Body of pancreas (tissue), 4 donors: ENCODE data around the gene ADH1C. TPM values are rescaled to one million over a fixed set of nuclear protein-coding genes. Genes with fewer than 3 reads are reported as not detected.
A peak's percentile ranks its signal among the peaks of the same experiment; 100 is the strongest.
"Not testable (repeated sequence)": the region's sequence is repeated elsewhere in the genome, so short reads cannot be mapped to it uniquely, and the experiment has no call there.

Experiments
- ATAC-seq: fragments of 150-250 bp; one replicate; pipeline ENCODE4 v1.9.1; 2016
- DNase-seq, 4 donors: peaks; one replicate each; pipeline ENCODE4 v3.0.0-alpha.2; 2019
- H3K27ac ChIP-seq, 4 donors: fragments of 200-600 bp; sonication (generic); 1 replicate in 3 of 4; 2 replicates in 1 of 4; pipeline versions ENCODE4 v1.5.1 to v1.6.1; 2016 to 2019; ENCODE audit warnings: mild to moderate bottlenecking in 1 of 4, mixed read lengths in 1 of 4, moderate library complexity in 1 of 4
- H3K27me3 ChIP-seq, 2 donors: fragments of 200-600 bp; sonication (generic); one replicate each; pipeline ENCODE4 v1.6.0; 2016; ENCODE audit warnings: mild to moderate bottlenecking in 1 of 2
- H3K36me3 ChIP-seq, 2 donors: fragments of 200-600 bp; sonication (generic); replicated peaks in 1 of 2; 2 replicates each; pipeline ENCODE4 v1.5.1; 2016; ENCODE audit warnings: low read depth in 2 of 2; ENCODE audit not compliant: insufficient read depth in 1 of 2
- H3K4me1 ChIP-seq: fragments of 200-600 bp; sonication (generic); one replicate; pipeline ENCODE4 v1.6.0; 2016
- H3K4me3 ChIP-seq, 2 donors: fragments of 200-600 bp; sonication (generic); 1 replicate in 1 of 2; 2 replicates in 1 of 2; pipeline ENCODE4 v1.5.1; 2016 to 2019
- H3K9me3 ChIP-seq, 3 donors: fragments of 200-600 bp; sonication (generic); 1 replicate in 2 of 3; 2 replicates in 1 of 3; pipeline ENCODE4 v1.5.1; 2016
- POLR2A ChIP-seq, 3 donors: fragments of 450-650 bp; IDR thresholded peaks; one replicate each; pipeline ENCODE4 v1.6.1; 2016; ENCODE audit warnings: antibody characterized with exemption in 3 of 3, mild to moderate bottlenecking in 2 of 3
- WGBS, 2 donors: methylation state at CpG; one replicate each; pipeline ENCODE4 v1.1.5; 2017; 5-methylcytosine and 5-hydroxymethylcytosine counted together
- intact Hi-C: fragments of 100-400 bp; cut with DNase I; formaldehyde crosslinking; loops from one replicate; pipeline ENCODE4 v1.15.1; 2023
- total RNA-seq, 2 donors: library from RNA; depleted of rRNA; stranded (reverse); fragments of >200 nt; gene quantifications; one replicate each; pipeline ENCODE4 v1.1.0, GENCODE V29; 2016
- TF ChIP-seq, protein P1 (sequence below), 7 experiments: fragments of 450-650 bp in 4 of 7; fragments of 200-600 bp in 3 of 7; sonication (generic) in 3 of 7; IDR thresholded peaks; one replicate each; pipeline ENCODE4 v1.5.1; 2016 to 2019; ENCODE audit warnings: antibody characterized with exemption in 7 of 7

Gene ADH1C
- total RNA-seq, 2 donors from 2014 or later, result 10.9 to 38.9 TPM

DNA sequence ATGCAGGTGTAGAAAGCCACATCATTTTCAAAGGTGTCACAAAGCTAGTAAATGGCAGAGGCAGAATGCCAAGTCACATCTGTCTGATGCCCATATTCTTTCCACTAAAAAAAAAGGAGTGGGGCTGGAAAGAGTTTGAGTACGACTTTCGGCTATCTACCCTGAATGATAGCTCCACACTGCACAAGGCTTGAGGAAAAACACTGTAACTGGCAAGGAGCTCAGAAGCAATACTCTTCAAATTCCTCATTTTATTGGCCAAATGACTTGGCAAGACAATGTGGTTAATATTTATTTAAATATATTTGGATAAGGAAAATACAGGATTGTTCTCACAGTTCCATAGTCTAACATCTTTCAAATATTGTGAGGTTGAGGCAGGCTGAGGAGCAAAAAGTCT is 5.4 kb upstream of the ADH1C start:
- no peak overlapping the region for H3K27ac ChIP-seq
- DNase-seq (peak in 3 of 4 donors; percentile 10 to 20 (median 15)), ATAC-seq (no peak)
- no peak overlapping the region for H3K4me3 ChIP-seq
- H3K36me3 ChIP-seq, result no peaks in the 10 kb centered on the region
- peaks cover 18% of the 10 kb centered on the region for H3K4me1 ChIP-seq
- intact Hi-C loops, result no loop called here
- 19 to 24% methylated on average over 2 of the region's 2 CpGs for WGBS, 2 donors
- TF ChIP-seq, protein P1, sequence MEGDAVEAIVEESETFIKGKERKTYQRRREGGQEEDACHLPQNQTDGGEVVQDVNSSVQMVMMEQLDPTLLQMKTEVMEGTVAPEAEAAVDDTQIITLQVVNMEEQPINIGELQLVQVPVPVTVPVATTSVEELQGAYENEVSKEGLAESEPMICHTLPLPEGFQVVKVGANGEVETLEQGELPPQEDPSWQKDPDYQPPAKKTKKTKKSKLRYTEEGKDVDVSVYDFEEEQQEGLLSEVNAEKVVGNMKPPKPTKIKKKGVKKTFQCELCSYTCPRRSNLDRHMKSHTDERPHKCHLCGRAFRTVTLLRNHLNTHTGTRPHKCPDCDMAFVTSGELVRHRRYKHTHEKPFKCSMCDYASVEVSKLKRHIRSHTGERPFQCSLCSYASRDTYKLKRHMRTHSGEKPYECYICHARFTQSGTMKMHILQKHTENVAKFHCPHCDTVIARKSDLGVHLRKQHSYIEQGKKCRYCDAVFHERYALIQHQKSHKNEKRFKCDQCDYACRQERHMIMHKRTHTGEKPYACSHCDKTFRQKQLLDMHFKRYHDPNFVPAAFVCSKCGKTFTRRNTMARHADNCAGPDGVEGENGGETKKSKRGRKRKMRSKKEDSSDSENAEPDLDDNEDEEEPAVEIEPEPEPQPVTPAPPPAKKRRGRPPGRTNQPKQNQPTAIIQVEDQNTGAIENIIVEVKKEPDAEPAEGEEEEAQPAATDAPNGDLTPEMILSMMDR (IDR thresholded peaks at IDR 0.05), result no peak
- no peak for TF ChIP-seq POLR2A (IDR thresholded peaks at IDR 0.05)
- no peaks in the 10 kb centered on the region for H3K27me3 ChIP-seq
- H3K9me3 ChIP-seq, result no peaks in the 10 kb centered on the region

DNA sequence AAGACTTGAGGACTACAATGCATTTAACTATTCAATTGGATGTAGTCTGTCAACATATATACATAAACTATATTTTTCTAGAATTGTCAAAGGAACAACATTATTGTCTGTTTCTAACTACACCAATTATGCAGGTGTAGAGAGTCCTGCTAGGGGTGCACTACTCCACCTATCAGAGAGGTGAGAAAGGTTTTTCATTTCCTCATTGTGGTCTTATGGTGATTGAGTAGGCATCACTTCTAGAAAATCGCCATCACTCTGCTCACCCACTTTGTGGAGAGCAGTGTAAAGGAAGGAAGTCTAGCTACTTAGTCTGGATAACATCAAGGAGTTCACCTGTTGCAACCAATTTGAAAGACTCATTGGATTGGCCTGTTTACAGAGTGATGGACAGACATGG is 4.4 kb upstream of the ADH1C start:
- Histone ChIP-seq H3K27me3 (no peaks in the 10 kb centered on the region), H3K27ac (no peak overlapping the region), H3K4me1 (peaks cover 22% of the 10 kb centered on the region), H3K4me3 (no peak overlapping the region), H3K9me3 (no peaks in the 10 kb centered on the region), H3K36me3 (no peaks in the 10 kb centered on the region)
- TF ChIP-seq, protein P1 (IDR thresholded peaks at IDR 0.05), result no peak
- TF ChIP-seq POLR2A (IDR thresholded peaks at IDR 0.05), result no peak
- ATAC-seq (no peak), DNase-seq (no peak)
- WGBS, 2 donors, result 88 to 95% methylated on average over 1 of the region's 1 CpG
- intact Hi-C loops, result no loop called here

DNA sequence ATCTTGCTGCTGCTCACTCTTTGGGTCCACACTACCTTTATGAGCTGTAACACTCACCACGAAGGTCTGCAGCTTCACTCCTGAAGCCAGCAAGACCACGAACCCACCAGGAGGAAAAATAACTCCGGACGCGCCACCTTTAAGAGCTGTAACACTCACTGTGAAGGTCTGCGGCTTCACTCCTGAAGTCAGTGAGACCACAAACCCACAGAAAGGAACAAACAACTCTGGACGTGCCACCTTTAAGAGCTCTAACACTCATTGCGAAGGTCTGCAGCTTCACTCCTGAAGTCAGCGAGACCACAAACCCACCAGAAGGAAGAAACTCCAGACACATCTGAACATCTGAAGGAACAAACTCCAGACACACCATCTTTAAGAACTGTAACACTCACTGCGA is 3.6 kb upstream of the ADH1C start:
- ATAC-seq, H3K27ac ChIP-seq, intact Hi-C loops, H3K36me3 ChIP-seq, H3K9me3 ChIP-seq, DNase-seq, H3K27me3 ChIP-seq, H3K4me3 ChIP-seq: not testable (repeated sequence)
- H3K4me1 ChIP-seq, result peaks cover 22% of the 10 kb centered on the region
- 81 to 89% methylated on average over 10 of the region's 10 CpGs for WGBS, 2 donors

DNA sequence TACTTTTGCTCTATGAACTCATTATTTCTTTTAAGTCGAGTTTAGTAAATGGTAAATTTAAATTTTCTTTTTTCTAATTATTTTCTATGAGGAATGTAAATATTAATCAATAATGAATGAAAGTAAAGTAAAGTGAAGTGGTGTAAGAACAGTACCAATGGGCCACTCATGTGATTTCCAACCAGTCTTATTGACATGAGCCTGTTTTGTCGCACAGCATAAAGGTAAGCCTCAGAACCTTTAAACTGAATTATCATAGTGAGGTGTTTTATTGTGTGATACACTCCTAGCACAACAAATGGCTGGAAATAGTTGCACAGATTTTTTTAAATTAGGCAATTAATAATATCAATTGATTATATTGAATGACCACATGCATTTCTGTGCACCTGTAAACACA is 1.1 kb downstream of the ADH1C start:
- Histone ChIP-seq H3K4me3 (no peak overlapping the region), H3K9me3 (no peaks in the 10 kb centered on the region), H3K36me3 (no peaks in the 10 kb centered on the region), H3K4me1 (peaks cover 14% of the 10 kb centered on the region), H3K27ac (no peak overlapping the region), H3K27me3 (no peaks in the 10 kb centered on the region)
- intact Hi-C loops, result no loop called here
- DNase-seq, result no peak
- no peak for TF ChIP-seq POLR2A (IDR thresholded peaks at IDR 0.05)
- TF ChIP-seq, protein P1 (IDR thresholded peaks at IDR 0.05), result no peak
- WGBS, 2 donors, result 87 to 91% methylated on average over 2 of the region's 2 CpGs
- ATAC-seq, result no peak

DNA sequence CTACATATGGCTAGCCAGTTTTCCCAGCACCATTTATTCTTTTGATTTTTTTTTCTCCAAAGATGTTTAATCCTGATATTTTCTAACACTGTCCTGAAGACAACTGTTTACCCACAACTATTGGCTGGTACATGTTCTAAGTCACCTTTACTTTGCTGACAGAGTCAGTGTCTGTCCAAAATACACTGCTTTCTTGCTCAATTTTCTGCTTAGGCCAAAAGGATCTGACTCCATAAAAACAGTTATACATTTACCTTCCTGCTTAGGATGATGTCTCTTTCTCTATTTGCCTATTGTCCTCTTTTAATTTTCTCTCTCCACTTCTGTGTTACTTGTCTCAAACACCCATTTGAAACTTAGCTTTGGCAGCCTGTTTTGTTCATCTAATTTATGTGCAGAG is 3.2 kb downstream of the ADH1C start:
- H3K36me3 ChIP-seq, result no peaks in the 10 kb centered on the region
- H3K9me3 ChIP-seq, result no peaks in the 10 kb centered on the region
- H3K27ac ChIP-seq, result no peak overlapping the region
- TF ChIP-seq, protein P1 (IDR thresholded peaks at IDR 0.05), result no peak
- no peak for TF ChIP-seq POLR2A (IDR thresholded peaks at IDR 0.05)
- ATAC-seq (no peak), DNase-seq (no peak)
- H3K4me1 ChIP-seq, result peaks cover 14% of the 10 kb centered on the region
- H3K27me3 ChIP-seq, result no peaks in the 10 kb centered on the region
- intact Hi-C loops, result no loop called here
- H3K4me3 ChIP-seq, result no peak overlapping the region

DNA sequence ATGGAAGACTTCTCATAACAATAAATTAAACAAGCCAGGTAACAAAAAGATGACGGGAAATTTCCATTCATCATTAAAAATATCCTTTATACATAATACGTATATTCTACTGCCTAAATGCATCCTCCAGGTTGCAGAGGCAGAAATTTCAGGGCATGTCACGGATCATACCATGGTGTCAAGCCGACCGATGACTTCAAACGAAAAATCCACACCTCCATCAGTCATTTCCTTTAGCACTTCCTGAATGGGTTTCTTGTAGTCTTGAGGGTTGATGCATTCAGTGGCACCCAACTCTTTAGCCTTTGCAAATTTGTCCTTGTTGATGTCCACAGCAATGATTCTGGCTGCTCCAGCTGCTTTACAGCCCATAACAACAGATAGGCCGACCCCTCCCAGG is 9.9 kb downstream of the ADH1C start:
- H3K4me3 ChIP-seq, intact Hi-C loops, H3K27ac ChIP-seq, DNase-seq, ATAC-seq, H3K27me3 ChIP-seq, H3K36me3 ChIP-seq, H3K4me1 ChIP-seq, H3K9me3 ChIP-seq: not testable (repeated sequence)
- WGBS, 2 donors, result 64 to 92% methylated on average over 7 of the region's 7 CpGs
